ENCODE data around the gene ADIRF.

The ADIRF gene

GRCh38 chr10:86965986-86966654 lies 2.2 kb upstream of the ADIRF start:
- TF ChIP-seq, protein P1, sequence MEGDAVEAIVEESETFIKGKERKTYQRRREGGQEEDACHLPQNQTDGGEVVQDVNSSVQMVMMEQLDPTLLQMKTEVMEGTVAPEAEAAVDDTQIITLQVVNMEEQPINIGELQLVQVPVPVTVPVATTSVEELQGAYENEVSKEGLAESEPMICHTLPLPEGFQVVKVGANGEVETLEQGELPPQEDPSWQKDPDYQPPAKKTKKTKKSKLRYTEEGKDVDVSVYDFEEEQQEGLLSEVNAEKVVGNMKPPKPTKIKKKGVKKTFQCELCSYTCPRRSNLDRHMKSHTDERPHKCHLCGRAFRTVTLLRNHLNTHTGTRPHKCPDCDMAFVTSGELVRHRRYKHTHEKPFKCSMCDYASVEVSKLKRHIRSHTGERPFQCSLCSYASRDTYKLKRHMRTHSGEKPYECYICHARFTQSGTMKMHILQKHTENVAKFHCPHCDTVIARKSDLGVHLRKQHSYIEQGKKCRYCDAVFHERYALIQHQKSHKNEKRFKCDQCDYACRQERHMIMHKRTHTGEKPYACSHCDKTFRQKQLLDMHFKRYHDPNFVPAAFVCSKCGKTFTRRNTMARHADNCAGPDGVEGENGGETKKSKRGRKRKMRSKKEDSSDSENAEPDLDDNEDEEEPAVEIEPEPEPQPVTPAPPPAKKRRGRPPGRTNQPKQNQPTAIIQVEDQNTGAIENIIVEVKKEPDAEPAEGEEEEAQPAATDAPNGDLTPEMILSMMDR (IDR thresholded peaks at IDR 0.05; ENCODE audit: extremely low read depth, insufficient read depth, missing control alignments) = no peak
- in situ Hi-C loops (cut with MboI; ENCODE audit: low pct_unique_long_range_greater_than_20kb, low sequenced_read_pairs, unreplicated experiment) = no loop called here
- DNase-seq (ENCODE audit: low spot score) = no peak

DNA sequence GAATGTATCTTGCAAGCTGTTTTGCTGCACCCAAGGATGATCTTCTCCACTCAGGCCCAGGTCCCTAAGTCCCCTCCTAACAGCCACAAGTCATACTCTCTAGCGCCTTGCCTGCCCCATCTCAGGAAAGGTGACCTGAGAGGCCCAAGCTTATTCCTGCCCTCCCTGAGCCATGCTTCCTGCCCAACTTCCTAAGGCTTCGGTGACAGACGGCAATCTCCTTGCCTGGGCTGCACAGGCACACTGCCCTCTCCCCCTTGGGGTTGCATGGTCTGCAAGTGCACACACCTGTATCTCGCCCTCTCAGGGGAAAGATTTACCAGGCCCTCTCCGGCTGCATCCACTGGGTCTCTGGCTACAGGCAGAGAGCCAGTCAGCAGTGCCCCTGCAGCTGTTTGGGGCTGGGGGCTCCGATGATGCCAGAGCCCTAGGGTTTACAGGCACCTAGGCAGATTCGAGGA lies 771 bp upstream of the ADIRF start:
- TF ChIP-seq, protein P1 (IDR thresholded peaks at IDR 0.05; ENCODE audit: extremely low read depth, insufficient read depth, missing control alignments) = no peak
- peak; percentile 26 for DNase-seq (ENCODE audit: low spot score)
- in situ Hi-C loops (cut with MboI; ENCODE audit: low pct_unique_long_range_greater_than_20kb, low sequenced_read_pairs, unreplicated experiment) = no loop called here

GRCh38 chr10:86968994-86969355 lies 693 bp downstream of the ADIRF start:
- TF ChIP-seq, protein P1 (IDR thresholded peaks at IDR 0.05; ENCODE audit: extremely low read depth, insufficient read depth, missing control alignments) = no peak

DNA sequence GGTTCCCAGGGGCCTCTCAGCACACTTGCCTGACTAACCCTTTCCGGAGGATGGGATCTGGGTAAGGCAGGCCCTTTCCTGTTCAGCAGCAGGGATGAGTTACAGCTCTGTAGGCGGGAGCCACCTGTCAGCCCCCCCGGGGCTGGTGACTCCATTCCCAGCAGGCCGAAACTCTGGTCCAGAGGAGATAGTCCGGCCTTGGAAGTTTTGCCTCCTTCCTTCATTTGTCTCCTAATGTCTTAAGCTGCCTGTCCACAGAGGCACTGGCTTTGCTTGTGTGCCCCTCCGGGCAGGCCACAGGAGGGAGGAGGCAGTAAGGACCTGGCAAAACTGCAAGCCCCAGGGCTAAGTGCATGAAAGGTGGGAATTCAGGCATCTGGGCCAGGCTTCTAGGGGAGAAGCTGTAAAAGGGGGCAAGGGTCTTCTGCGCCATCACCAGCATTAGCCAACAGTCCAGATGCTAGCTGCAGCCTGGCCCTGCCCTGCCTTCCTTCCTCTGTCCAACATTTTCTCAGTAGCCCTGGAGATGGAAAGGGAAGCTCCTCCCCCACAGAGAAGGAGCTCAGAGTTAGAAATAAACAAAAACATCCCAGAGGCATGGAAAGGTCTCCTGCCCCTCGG lies 1.2 kb downstream of the ADIRF start:
- no peak for DNase-seq (ENCODE audit: low spot score)
- TF ChIP-seq, protein P1 (IDR thresholded peaks at IDR 0.05; ENCODE audit: extremely low read depth, insufficient read depth, missing control alignments) = no peak
- in situ Hi-C loops (cut with MboI; ENCODE audit: low pct_unique_long_range_greater_than_20kb, low sequenced_read_pairs, unreplicated experiment) = no loop called here

More at GRCh38 chr10:86968994-86969355, 693 bp downstream of the ADIRF start:
- in situ Hi-C loops (cut with MboI; ENCODE audit: low pct_unique_long_range_greater_than_20kb, low sequenced_read_pairs, unreplicated experiment) = no loop called here
- DNase-seq (ENCODE audit: low spot score) = peak; percentile 28

DNA sequence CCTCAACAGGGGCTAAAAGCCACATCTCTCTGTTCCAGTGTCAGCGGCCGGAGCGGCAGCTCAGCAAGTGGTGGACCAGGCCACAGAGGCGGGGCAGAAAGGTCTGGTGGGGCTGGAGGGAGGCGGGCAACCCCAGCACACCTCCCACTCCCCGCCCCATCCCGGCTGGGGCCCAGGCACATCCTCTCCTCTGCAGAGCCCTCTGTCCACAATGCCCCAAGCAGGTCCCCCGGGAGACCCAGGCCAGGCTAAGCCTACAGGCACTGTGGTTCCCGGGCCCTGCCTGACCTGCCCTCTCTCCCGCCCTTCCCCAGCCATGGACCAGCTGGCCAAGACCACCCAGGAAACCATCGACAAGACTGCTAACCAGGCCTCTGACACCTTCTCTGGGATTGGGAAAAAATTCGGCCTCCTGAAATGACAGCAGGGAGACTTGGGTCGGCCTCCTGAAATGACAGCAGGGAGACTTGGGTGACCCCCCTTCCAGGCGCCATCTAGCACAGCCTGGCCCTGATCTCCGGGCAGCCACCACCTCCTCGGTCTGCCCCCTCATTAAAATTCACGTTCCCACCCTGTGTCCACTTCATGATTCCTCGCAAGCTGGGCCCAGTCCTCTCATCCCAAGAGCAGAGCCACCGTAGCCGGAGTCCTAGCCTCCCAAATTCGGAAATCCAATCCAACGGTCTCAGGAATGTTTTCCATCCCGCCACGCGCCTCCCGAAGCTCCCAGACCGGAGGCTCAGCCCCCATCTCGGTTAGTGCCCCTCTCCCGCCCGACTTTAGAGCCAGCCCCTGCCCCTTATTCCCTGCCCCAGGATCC lies 2.1 kb downstream of the ADIRF start:
- TF ChIP-seq, protein P1 (IDR thresholded peaks at IDR 0.05; ENCODE audit: extremely low read depth, insufficient read depth, missing control alignments) = no peak
- in situ Hi-C loops (cut with MboI; ENCODE audit: low pct_unique_long_range_greater_than_20kb, low sequenced_read_pairs, unreplicated experiment) = no loop called here
- peak; percentile 39 for DNase-seq (ENCODE audit: low spot score)

DNA sequence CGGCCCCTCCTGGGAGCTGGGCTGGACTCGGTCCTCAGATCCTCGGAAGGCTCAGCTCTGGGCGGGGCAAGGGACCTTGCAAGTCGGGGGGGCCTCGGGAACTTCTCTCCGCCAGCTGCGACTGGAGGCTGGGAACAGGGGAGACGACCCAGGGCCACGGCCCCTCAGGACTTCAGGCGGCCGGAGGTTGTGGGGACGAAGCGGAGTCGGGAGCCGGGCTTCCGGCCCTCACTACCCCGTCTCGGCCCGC lies 2.6 kb downstream of the ADIRF start:
- in situ Hi-C loops (cut with MboI; ENCODE audit: low pct_unique_long_range_greater_than_20kb, low sequenced_read_pairs, unreplicated experiment) = no loop called here
- TF ChIP-seq, protein P1 (IDR thresholded peaks at IDR 0.05; ENCODE audit: extremely low read depth, insufficient read depth, missing control alignments) = no peak
- no peak for DNase-seq (ENCODE audit: low spot score)
